ENCODE results near the gene SLC23A2.
"Not testable (repeated sequence)": the region's sequence is repeated elsewhere in the genome, so short reads cannot be mapped to it uniquely, and the experiment has no call there.

Gene SLC23A2

DNA sequence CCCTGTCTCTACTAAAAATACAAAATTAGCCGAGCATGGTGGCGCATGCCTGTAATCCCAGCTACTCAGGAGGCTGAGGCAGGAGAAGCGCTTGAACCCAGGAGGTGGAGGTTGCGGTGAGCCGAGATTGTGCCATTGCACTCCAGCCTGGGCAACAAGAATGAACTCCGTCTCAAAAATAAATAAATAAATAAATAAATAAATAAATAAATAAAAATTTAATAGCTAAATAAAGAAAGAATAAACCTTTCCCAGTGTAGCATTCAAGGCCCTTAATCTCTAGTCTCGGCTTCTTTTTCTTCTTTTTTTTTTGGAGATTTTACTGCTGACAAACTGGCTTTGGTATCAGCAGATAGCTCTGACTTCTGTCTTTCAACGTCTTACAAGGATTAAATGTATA, 3.5 kb upstream of the SLC23A2 start:
- not testable (repeated sequence) for DNase-seq

DNA sequence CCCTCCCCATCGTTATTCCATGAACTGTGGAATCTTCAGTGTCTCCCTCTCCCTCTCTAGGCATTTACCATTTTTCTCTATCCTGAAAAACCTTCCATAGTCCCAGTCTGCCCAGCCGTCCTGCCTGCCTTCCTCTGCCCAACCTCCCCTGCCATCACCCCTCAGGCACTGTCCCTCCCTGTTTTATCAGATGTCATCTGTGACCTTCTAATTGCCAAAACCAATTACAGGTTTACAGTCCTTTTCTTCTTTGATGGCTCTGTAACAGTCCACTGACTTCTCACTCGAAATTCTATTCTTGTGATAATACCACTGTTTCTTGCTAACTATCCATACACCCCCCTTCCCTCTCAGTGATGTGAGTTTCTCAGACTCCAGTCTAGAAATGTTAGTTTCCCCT, 2.3 kb upstream of the SLC23A2 start:
- no peak for DNase-seq

DNA sequence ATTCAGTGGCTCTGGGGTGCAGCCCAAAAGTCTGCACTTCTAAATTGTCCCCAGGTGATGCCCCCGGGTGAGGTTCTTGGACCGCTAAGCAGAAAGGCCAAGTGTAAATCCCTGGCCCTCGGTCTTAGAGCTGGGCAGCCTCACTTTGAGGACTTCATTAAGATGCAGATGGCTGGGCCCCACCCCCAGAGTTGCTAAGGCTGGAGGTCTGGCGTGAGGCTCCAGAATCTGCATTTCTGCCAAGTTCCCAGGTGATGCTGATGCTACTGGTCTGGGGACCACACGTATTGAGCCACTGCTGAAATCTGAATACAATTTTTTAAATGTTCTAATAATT, 735 bp upstream of the SLC23A2 start:
- DNase-seq, result no peak

DNA sequence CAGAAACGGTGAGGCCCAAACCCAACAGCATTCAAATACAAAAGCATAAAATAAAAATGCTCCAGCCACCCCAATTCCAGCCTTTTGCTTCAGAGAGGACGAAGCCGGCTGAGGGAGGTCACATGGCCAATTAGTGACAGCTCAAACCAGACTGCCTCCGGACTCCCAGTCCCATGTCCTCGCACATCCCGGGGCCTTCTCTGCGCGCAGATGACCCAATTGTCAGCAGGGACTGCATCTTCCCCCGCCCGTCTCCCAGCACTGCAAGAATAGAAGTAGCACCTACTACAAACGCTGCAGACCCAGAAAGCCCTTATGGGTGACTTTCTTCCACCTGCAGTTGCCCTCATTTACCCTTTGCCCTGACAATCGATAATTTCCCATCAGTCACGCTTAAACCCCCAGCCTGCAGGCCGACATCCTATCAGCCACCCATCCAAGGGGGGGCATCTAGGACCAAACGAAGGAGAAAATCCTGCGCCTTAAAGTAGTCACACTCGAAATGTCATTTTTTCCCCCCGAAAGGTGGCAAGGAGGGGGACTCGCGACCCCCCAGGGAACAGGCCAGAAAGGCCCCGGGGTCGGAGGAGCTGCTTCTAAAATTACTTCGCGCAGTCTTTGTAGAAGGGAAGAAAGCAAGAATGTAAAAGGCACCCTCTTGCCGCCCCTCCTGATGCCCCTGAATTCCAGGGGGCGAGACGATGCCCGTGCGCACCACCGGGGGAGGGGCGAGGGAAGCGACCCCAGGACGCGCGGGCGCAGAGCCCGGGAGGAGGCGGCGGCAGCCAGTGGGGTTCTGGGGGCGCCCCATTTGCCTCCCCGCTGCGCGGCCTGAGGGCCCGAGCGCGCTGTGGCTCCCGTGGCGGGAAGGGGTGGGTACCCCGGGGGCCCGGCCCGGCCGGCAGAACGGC, 792 bp downstream of the SLC23A2 start:
- peak; percentile 21 for DNase-seq

DNA sequence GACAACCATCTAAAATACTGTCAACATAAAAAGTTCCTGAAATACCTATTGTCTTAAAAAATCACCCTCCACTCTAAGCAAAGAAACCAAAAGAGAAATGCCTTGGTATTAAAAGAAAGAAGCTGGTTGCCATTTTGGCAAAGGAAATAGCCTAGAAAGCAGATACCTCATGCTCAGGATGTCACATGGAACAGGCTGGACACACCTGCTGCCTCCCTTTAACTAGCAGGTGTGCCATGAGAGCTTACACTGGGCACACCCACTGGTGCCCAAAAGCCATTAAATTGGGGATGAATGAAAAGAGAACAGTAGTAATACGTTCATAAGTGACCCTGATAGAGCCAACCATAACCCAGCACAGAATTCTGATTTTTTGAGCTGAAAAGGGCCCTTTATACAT, 1.5 kb downstream of the SLC23A2 start:
- DNase-seq, result no peak

DNA sequence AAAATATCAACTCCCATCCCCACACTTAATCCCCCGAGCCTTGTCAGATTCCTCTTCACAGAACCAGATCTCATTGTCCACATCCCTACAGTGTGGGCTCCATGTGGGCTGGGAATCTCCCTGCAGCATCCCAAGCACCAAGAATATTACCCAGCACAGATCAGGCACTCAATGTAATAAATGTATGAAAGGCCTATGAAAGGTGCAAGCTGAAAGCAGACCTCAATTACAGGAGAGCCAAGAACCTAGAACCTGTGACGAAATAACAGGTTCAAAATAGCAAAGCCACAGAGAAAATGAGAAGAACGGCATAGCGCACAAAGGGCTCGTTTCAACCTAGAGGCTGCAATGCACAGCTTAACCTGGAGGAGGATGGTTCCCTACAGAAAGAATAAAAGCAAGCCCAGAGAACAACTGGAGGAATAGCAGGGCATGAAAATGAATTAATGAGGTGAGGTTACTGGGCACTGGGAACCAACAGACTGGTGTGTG, 3.1 kb downstream of the SLC23A2 start:
- DNase-seq, result no peak

DNA sequence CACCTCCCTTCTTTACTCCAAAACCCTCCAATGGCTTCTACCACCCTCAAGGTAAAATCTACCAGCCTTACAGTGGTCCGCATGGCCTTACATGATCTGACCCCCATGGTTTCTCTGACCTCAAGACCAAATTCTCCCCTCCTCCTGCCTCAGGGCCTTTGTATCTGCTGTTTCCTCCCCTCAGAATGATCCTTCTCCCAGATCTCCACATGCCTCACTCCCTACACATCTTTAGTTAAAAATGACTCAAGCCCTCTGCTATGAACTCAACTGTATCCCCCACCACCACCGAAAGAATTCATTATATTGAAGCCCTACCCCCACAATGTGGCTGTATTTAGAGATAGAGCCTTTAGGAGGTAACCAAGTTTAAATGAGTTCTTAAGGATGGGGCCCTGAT, 4.1 kb downstream of the SLC23A2 start:
- DNase-seq, result no peak

DNA sequence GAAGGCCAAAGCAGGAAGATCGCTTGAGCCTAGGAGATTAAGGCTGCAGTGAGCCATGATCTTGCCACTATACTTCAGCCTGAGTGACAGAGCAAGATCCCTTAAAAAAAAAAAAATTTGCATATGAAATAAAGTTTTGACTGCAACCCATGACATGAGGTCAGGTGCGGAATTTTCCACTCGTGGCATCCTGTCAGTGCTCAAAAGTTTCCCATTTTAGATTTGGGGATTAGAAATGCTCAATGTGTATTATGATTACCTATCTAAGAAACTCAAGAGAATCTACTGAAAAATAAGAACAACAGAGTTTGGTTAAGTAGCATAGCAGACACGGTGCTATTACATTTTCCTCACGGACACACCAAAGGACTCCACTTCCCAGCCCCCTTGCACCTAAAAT, 11.7 kb downstream of the SLC23A2 start:
- DNase-seq, result no peak

DNA sequence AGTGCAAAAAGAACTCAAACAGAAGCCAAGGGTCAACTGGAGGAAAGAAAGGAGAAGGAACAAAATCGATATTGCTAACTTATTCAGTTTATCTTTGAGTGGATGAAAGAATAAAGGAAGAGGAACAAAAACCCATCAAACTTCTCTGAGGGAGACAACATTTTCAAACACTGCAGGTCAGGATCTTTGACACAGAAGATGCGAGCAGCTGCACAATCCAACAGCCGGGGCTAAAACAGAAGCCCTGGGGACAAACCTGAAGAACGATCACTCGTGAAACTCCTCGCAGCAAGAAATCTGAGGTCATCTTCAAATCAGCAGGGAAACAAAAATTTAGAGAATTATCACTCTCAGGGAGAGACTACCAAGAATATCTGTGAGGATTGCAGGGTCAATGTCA, 14.2 kb downstream of the SLC23A2 start:
- no peak for DNase-seq

DNA sequence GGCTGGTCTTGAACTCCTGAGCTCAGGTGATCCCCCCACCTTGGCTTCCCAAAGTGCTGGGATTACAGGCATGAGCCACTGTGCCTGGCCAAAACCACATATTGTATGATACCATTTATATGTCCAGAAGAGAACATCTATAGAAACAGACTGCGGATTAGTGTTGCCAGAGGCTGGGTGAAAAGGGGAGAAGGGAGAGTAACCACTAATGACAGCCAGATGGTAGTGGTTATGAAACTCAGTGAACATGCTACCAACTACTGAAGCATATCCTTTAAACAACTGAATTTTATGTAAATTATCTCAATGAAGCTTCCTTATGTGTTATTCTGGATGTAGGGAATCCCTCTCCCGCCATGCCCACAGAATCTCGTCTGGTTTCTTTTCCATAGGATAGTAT, 15.7 kb downstream of the SLC23A2 start:
- no peak for DNase-seq

DNA sequence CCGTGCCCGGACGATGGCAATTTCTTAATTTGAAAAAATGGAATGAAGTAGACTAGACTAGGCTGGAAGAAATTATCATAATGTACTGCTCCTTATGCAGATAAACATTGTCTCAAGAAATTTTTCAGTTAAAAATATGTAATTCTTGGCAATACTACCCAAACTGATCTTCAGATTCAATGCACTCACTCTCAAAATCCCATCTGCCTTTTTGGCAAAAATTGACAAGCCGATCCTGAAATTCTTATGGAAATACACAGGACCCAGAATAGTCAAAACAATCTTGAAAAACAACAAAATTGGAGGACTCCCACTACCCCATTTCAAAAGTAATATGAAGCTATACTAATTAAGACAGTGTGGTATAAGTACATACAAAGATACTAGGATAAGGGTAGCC, 19.0 kb downstream of the SLC23A2 start:
- DNase-seq, result no peak

DNA sequence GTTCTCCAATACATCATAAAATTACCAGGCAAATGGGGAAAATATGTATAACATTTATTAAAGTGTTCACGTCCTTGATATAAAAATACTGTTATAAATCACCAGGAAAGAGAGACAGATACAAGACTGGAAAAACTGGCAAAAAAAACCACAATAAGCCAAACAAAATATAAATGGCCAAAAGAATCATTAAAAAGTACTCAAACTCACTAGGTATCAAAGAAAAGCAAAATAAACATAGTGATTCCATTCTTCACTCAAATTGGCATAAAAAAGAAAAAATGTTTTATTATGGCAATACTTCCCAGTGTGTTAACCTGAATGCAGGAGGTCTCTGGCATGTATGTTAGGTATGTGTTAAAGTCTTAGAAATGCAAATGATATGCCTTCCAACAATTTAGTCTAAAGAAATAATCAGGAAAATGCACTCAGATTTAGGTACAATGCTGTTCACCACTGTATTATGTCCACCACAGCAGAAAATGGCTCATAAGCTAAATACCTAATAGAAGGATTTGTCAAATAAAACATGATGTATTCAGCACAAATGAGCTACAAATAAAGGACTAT, 21.4 kb downstream of the SLC23A2 start:
- no peak for DNase-seq

DNA sequence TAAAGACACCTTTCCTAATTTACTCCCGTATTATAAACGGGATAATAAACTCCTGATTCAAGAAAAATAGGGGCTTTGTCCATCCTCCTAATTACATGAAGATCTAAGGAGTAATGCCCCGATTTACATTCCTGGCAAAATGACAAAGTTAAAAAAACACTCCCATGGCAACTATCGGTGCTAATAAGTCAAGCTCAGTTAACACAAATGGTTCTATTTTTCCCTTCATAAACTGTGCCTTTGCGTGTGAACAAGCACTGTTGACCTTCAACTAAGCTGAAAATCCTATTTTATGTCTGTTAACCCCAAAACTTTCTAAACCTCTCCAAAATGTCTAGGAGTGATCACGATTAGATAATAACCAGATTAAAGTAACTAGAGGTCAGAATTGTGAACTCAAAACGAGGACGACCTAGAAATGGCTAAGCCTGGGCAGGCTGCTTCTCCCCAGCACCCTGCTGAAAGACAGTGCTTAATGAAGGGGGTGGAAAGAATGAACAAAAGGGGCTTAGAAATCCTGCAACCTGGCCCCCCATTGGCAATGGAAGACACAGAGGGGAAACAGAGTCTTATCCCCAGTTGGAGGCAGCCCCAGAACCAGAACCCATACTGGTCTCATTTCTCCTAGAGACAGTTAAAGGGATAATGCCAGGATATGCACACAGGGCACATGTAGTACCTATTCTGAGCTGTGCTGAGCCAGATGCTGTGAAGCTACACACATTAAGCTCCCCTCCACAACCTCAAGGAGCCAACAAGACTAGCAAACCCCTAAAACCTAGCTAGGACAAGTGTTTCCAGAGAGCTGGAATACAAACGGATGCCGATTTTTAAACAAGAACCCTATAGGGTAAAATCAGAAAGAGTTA, 23.0 kb downstream of the SLC23A2 start:
- DNase-seq, result no peak

DNA sequence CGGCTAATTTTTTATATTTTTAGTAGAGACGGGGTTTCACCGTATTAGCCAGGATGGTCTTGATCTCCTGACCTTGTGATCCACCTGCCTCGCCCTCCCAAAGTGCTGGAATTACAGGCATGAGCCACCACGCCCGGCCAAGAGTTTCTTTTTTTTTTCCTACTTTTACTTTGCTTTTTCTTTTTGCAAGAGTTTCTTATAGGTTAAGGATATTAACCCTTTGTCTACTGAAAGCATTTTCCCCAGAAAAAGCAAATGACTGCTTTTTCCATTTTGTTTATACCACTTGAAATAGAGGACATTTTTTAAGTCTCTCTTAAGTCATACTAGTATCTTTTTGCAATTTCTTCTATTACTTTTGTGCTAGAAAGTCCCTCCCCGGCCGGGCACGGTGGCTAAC, 25.3 kb downstream of the SLC23A2 start:
- DNase-seq, result not testable (repeated sequence)

DNA sequence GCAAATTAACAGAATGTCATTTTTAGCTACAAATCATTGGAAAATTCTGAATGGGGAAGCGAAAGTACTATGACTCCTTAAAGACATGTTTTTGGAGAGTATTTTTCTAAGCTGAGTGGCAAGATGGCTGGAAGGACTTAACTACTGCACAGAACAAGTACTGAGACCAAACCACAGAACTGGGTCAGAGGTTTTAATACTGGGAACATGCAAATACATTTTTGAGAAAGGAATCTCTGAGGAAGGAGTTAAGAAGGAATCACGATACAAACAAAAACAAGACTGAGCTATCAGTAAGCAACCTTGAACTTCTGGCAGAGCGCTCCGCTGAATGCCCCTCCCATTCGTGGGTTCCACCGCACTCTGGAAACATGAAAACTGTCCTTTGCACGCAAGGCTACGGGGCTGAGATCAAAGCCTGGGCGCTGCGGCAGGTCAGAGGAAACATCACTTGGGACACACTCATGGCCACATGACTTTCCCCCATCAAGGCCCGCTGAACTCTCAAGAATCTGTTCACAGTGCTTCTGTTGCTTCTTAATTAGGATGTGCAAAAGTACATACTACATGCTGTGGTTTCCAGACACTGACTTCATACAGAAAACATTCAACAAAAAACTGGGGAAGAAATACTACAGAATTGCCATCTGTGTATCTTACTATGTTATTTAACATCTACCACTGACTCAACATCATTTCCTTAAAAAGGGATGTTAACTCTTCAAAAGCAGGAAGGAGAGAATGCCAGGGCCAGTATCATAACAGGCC, 27.8 kb downstream of the SLC23A2 start:
- peak; percentile 11 for DNase-seq

DNA sequence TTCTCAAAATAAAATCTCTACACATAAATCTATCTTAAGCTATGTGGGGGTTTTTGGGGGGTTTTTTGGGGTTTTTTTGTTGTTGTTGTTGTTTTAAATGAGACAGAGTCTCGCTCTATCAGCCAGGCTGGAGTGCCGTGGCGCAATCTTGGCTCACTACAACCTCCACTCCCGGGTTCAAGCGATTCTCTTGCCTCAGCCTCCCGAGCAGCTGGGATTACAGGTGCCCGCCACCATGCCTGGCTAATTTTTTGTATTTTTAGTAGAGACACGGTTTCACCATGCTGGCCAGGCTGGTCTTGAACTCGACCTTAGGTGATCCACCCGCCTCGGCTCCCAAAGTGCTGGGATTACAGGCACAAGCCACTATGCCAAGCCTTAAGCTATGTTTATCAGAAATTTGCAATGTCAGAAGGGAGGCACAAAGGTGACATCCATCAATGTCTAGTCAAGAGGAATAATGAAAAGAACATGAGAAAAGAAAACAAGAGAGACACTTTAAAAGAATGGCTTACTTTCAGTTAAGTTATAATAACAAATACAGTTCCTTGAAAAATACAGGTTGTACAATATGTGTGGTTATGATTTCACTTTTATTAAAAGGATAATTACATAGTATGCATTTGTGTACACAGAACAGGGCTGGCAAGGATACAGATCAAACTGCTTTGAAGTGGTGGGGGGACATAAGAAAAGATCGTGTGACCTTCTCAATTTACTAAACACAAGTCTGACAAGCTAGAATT, 28.6 kb downstream of the SLC23A2 start:
- no peak for DNase-seq

DNA sequence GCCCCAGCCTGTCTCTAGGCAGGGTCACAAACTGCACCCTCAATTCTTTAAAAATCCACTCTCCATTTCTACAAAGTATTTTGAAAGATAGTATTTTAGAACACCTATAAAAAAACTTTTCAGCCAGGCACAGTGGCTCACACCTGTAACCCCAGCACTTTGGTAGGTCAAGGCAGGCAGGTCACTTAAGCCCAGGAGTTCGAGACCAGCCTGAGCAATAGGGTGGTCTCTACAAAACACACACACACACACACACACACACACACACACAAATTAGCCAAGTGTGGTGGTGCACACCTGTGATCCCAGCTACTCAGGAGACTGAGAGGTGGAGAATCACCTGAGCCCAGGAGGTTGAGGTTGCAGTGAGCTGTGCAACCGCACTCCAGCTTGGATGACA, 30.2 kb downstream of the SLC23A2 start:
- no peak for DNase-seq

DNA sequence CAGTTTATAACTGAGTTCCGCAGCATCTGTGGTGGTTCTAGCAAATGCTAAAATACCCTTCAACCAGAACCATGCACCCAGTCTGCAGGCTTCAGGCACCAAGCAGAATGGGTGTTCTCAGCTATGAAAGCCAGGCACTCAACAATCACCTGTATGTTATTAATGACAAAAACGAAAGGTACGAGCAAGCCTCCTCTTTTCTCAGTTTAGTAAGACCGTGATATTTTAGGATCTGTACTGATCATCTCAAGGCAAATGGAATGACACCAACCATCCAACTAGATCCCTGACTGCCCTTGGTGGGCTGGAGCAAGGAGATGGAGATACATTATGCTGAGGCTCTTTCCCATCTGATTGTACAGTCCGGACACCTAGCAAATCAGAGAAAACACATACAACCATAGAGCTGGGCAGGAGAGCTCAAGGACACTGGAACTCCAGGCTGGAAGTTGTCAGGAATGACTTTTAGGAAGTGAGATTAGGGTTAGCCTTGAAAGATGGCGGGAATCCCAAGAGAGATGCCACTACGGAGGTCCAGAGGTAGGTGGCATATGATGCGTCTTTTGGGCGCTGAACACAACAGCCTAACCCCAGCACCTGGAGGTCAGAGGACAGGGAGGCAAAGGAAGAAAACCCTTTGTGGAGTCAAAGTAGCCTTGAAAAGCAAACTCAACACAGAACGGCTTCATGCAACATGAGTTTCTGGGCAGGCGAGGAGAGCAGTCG, 33.4 kb downstream of the SLC23A2 start:
- no peak for DNase-seq

DNA sequence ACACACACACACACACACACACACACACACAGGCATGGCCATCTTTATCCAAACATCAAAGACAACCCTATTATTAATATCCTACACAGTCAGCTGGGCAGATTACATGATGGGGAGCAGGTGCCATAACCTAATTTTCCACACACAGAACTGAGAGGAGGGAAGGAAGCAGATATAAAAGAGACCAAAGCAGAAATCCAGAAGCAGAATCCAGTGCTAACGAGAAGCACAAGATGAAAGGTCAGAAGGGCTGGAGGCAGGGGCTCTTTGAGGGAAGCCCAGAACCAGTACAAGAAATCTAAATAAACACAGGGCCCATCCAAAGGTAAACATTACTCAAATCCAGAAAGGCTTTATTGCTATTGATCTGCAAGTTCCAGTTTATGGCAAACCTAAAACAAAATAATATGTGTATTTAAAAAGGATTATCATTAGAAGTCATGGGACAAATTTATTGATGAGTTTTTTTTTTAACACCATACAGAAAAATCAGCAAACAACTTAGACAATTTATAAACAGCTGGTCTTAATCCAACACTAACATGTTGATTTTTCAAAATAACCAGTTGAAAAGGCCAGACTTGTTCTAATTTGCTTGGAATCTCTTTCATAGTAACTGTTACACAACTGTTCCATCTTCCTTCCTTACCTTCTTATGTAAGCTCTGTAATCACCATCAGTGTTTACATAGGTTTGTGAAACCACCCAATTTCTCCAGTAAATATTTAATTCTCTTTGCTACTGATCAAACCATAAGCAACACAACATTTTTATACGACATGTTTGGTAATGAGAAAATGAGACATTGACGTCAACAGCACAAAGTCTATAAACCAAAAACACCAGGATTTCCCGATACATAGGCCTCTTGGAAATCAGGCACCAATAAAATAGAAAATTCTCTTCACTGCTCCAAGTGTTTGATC, 34.2 kb downstream of the SLC23A2 start:
- no peak for DNase-seq

DNA sequence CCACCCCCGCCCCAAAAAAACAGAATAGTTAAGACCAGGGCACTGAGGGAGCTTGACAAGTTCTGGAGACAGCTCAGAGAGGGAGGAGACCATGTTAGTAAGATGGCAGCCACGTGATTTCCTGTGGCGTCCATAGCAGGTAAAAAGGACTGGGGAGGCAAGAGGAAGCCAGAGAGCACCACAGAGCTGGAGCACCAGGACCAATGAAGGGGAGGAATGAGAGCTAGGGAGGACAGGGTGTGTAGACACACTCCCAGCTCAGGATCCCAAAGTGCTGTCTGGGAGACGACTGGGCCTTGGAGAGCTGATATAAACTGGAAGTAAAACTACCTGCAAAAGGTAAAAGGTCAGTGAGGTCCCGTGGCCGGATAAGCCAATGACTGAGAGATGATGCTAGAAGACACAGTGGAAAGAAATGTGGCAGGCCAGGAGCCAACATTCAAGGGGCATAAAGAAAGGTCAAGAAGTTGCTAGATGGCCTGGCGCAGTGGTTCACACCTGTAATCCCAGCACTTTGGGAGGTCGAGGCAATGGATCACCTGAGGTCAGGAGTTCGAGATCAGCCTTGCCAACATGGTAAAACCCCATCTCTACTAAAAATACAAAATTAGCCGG, 39.0 kb downstream of the SLC23A2 start:
- DNase-seq, result peak; percentile 7
